ENCODE data around the gene TP53. TPM values are rescaled to one million over a fixed set of nuclear protein-coding genes. Genes with fewer than 3 reads are reported as not detected.

TP53 gene
- total and polyA plus RNA-seq, 9 of the 15 experiments (the other 6 are each of a cell fraction or from before 2014, with no cell fraction given) = 2.8 to 14.0 (median 7.1) TPM

DNA sequence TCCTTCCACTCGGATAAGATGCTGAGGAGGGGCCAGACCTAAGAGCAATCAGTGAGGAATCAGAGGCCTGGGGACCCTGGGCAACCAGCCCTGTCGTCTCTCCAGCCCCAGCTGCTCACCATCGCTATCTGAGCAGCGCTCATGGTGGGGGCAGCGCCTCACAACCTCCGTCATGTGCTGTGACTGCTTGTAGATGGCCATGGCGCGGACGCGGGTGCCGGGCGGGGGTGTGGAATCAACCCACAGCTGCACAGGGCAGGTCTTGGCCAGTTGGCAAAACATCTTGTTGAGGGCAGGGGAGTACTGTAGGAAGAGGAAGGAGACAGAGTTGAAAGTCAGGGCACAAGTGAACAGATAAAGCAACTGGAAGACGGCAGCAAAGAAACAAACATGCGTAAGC is 12.4 kb downstream of the TP53 start:
- CTCF ChIA-PET (ENCODE audit: low intra/inter-chr PET ratio) = no interaction called here
- ATAC-seq = no peak
- H3K79me2 ChIP-seq (ENCODE audit: control insufficient read depth, insufficient read depth, low read length) = no peaks in the 10 kb centered on the region
- H4K20me1 ChIP-seq (replicated peaks; ENCODE audit: control insufficient read depth, insufficient read depth, low read length) = no peaks in the 10 kb centered on the region
- peaks cover 3% of the 10 kb centered on the region for H3K9me3 ChIP-seq (replicated peaks; ENCODE audit: control insufficient read depth, insufficient read depth, low read depth, low read length)
- no peak overlapping the region for H3K4me3 ChIP-seq
- 80% methylated on average over 10 of the region's 14 CpGs for WGBS (ENCODE audit: insufficient coverage, low coverage, missing lambda C conversion rate)
- no peaks in the 10 kb centered on the region for H3K27me3 ChIP-seq (ENCODE audit: control insufficient read depth in 2 of 2, insufficient read depth in 2 of 2, low read length in 2 of 2)
- DNase-seq (ENCODE audit: extremely low read depth in 1 of 4, low spot score in 3 of 4) = no peak
- H3K4me1 ChIP-seq (replicated peaks in 1 of 2; ENCODE audit: control insufficient read depth in 2 of 2, insufficient read depth in 2 of 2, low read length in 2 of 2) = no peaks in the 10 kb centered on the region; a peak in 1 of 5 replicates
- H3K36me3 ChIP-seq (ENCODE audit: control insufficient read depth, insufficient read depth, low read length) = peaks cover 35% of the 10 kb centered on the region
- H3K4me2 ChIP-seq (ENCODE audit: insufficient read depth, low read length) = no peak overlapping the region
- in situ Hi-C loops (cut with MboI) (no loop called here), intact Hi-C loops (cut with micrococcal nuclease) (no loop called here)
- no peak overlapping the region for H3K27ac ChIP-seq (ENCODE audit: extremely low read depth, low read depth, low read length)
- no TSS peak for BruUV-seq (replicated peaks)
- H2AFZ ChIP-seq (ENCODE audit: low read depth, low read length) = no peak overlapping the region
- TF ChIP-seq NFIX (CRISPR knock-in tag; IDR thresholded peaks at IDR 0.05; ENCODE audit: low read depth) (no peak), POLR2A (conservative IDR thresholded peaks at IDR 0.05) (no peak), ZC3H11A (IDR thresholded peaks at IDR 0.05; ENCODE audit: low read depth, low read length) (no peak), ZSCAN32 (CRISPR knock-in tag; IDR thresholded peaks at IDR 0.05) (no peak), NFYB (IDR thresholded peaks at IDR 0.05; ENCODE audit: extremely low read depth, insufficient read length) (no peak)
- no peaks in the 10 kb centered on the region for H3K9me1 ChIP-seq (ENCODE audit: control insufficient read depth, insufficient read depth, low read length)
- POLR2A ChIA-PET = interaction anchor here (1.0 to 3.7 kb wide), 2 partner anchors 9 to 12 kb away, joined by 3 to 19 read pairs; partner anchors contain the start of gene TP53
- H3K9ac ChIP-seq (ENCODE audit: insufficient read depth in 1 of 2, low read depth in 2 of 2, low read length in 2 of 2) = no peak overlapping the region
- no peak for FAIRE-seq

DNA sequence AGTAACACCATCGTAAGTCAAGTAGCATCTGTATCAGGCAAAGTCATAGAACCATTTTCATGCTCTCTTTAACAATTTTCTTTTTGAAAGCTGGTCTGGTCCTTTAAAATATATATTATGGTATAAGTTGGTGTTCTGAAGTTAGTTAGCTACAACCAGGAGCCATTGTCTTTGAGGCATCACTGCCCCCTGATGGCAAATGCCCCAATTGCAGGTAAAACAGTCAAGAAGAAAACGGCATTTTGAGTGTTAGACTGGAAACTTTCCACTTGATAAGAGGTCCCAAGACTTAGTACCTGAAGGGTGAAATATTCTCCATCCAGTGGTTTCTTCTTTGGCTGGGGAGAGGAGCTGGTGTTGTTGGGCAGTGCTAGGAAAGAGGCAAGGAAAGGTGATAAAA is 14.1 kb downstream of the TP53 start:
- Histone ChIP-seq H3K27me3 (ENCODE audit: control insufficient read depth in 2 of 2, insufficient read depth in 2 of 2, low read length in 2 of 2) (no peaks in the 10 kb centered on the region), H3K9me1 (ENCODE audit: control insufficient read depth, insufficient read depth, low read length) (no peaks in the 10 kb centered on the region), H2AFZ (ENCODE audit: low read depth, low read length) (no peak overlapping the region), H3K36me3 (ENCODE audit: control insufficient read depth, insufficient read depth, low read length) (peaks cover 41% of the 10 kb centered on the region), H3K9me3 (replicated peaks; ENCODE audit: control insufficient read depth, insufficient read depth, low read depth, low read length) (peaks cover 3% of the 10 kb centered on the region), H4K20me1 (replicated peaks; ENCODE audit: control insufficient read depth, insufficient read depth, low read length) (no peaks in the 10 kb centered on the region), H3K4me1 (replicated peaks in 1 of 2; ENCODE audit: control insufficient read depth in 2 of 2, insufficient read depth in 2 of 2, low read length in 2 of 2) (no peaks in the 10 kb centered on the region), H3K4me2 (ENCODE audit: insufficient read depth, low read length) (no peak overlapping the region), H3K27ac (ENCODE audit: extremely low read depth, low read depth, low read length) (no peak overlapping the region), H3K4me3 (no peak overlapping the region), H3K9ac (ENCODE audit: insufficient read depth in 1 of 2, low read depth in 2 of 2, low read length in 2 of 2) (no peak overlapping the region), H3K79me2 (ENCODE audit: control insufficient read depth, insufficient read depth, low read length) (no peaks in the 10 kb centered on the region)
- no peak for ATAC-seq
- 95% methylated on average over 2 of the region's 2 CpGs for WGBS (ENCODE audit: insufficient coverage, low coverage, missing lambda C conversion rate)
- in situ Hi-C loops (cut with MboI) = no loop called here
- DNase-seq (ENCODE audit: extremely low read depth in 1 of 4, low spot score in 3 of 4) = peak in 3 of 4 experiments; percentile 29 to 47 (median 36)
- ChIA-PET POLR2A (interaction anchor here (0.6 to 9.2 kb wide), 6 partner anchors 13 to 181 kb away, joined by 3 to 66 read pairs (median 4); partner anchors contain the start of genes ATP1B2, SAT2, TP53 and WRAP53), CTCF (ENCODE audit: low intra/inter-chr PET ratio) (interaction anchor here (1.0 kb wide), 1 partner anchor 39 kb away, joined by 4 read pairs; no protein-coding TSS in a partner anchor)
- peak; percentile 56 for FAIRE-seq
- no TSS peak for BruUV-seq (replicated peaks)
- intact Hi-C loops (cut with micrococcal nuclease) = no loop called here
- peak in 1 of 2 experiments; percentile 68; a peak in 1 of 3 replicates for TF ChIP-seq CBX3 (IDR thresholded peaks at IDR 0.05; ENCODE audit: borderline replicate concordance in 1 of 2, low read length in 2 of 2)
- TF ChIP-seq, protein P1, sequence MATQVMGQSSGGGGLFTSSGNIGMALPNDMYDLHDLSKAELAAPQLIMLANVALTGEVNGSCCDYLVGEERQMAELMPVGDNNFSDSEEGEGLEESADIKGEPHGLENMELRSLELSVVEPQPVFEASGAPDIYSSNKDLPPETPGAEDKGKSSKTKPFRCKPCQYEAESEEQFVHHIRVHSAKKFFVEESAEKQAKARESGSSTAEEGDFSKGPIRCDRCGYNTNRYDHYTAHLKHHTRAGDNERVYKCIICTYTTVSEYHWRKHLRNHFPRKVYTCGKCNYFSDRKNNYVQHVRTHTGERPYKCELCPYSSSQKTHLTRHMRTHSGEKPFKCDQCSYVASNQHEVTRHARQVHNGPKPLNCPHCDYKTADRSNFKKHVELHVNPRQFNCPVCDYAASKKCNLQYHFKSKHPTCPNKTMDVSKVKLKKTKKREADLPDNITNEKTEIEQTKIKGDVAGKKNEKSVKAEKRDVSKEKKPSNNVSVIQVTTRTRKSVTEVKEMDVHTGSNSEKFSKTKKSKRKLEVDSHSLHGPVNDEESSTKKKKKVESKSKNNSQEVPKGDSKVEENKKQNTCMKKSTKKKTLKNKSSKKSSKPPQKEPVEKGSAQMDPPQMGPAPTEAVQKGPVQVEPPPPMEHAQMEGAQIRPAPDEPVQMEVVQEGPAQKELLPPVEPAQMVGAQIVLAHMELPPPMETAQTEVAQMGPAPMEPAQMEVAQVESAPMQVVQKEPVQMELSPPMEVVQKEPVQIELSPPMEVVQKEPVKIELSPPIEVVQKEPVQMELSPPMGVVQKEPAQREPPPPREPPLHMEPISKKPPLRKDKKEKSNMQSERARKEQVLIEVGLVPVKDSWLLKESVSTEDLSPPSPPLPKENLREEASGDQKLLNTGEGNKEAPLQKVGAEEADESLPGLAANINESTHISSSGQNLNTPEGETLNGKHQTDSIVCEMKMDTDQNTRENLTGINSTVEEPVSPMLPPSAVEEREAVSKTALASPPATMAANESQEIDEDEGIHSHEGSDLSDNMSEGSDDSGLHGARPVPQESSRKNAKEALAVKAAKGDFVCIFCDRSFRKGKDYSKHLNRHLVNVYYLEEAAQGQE (IDR thresholded peaks at IDR 0.05; ENCODE audit: borderline replicate concordance) = peak; percentile 35; the same call in 1 of the 2 replicates
- TF ChIP-seq, protein P1 (CRISPR knock-in tag; IDR thresholded peaks at IDR 0.05; ENCODE audit: low read depth) = no peak
